Fibroblast of lung (primary cell): ENCODE data around the gene VEGFC. TPM values are rescaled to one million over a fixed set of nuclear protein-coding genes. Genes with fewer than 3 reads are reported as not detected.
A peak's percentile ranks its signal among the peaks of the same experiment; 100 is the strongest.

ENCODE experiments used
- DNase-seq, 2 donors: peaks; one replicate each; pipeline versions ENCODE4 v3.0.0 to v3.0.0-alpha.2; 2010; ENCODE audit warnings: low read depth in 2 of 2
- H2AFZ ChIP-seq: 2 replicates; pipeline ENCODE4 v1.5.1; 2012; ENCODE audit warnings: low read length, control low read depth, inconsistent platforms
- H3K27ac ChIP-seq: 2 replicates; pipeline ENCODE4 v1.5.1; 2011; ENCODE audit warnings: low read length, control low read depth; ENCODE audit not compliant: insufficient read depth
- H3K27me3 ChIP-seq: 2 replicates; pipeline ENCODE4 v1.5.1; 2011; ENCODE audit warnings: mild to moderate bottlenecking, low read length; ENCODE audit not compliant: control insufficient read depth, insufficient read depth
- H3K36me3 ChIP-seq: 2 replicates; pipeline ENCODE4 v1.5.1; 2011; ENCODE audit warnings: low read length; ENCODE audit not compliant: control insufficient read depth, insufficient read depth
- H3K4me1 ChIP-seq: 2 replicates; pipeline ENCODE4 v1.5.1; 2011; ENCODE audit warnings: low read length; ENCODE audit not compliant: control insufficient read depth, insufficient read depth; ENCODE audit errors: extremely low read depth
- H3K4me2 ChIP-seq: 2 replicates; pipeline ENCODE4 v1.5.1; 2011; ENCODE audit warnings: low read length, control low read depth; ENCODE audit not compliant: insufficient read depth; ENCODE audit errors: extremely low read depth
- H3K4me3 ChIP-seq, 4 experiments: fragments of 200-600 bp in 1 of 4; sonication (generic) in 1 of 4; replicated peaks in 1 of 4; 2 replicates each; pipeline ENCODE4 v1.5.1; 2011 to 2016; ENCODE audit warnings: low read length in 4 of 4, low read depth in 3 of 4, mild to moderate bottlenecking in 3 of 4, control low read depth in 2 of 4, inconsistent platforms in 1 of 4, mixed read lengths in 1 of 4; ENCODE audit not compliant: insufficient read depth in 1 of 4; ENCODE audit errors: control extremely low read depth in 1 of 4
- H3K79me2 ChIP-seq: 2 replicates; pipeline ENCODE4 v1.5.1; 2012; ENCODE audit warnings: mild to moderate bottlenecking, low read length, inconsistent platforms; ENCODE audit not compliant: control insufficient read depth, insufficient read depth
- H3K9ac ChIP-seq: 2 replicates; pipeline ENCODE4 v1.5.1; 2011; ENCODE audit warnings: mild to moderate bottlenecking, low read length, control low read depth; ENCODE audit not compliant: insufficient read depth
- H3K9me3 ChIP-seq: 2 replicates; pipeline ENCODE4 v1.5.1; 2012; ENCODE audit warnings: low read depth, low read length; ENCODE audit not compliant: control insufficient read depth, insufficient read depth
- H4K20me1 ChIP-seq: 2 replicates; pipeline ENCODE4 v1.5.1; 2011; ENCODE audit warnings: low read length; ENCODE audit not compliant: control insufficient read depth, insufficient read depth; ENCODE audit errors: extremely low read depth
- CTCF ChIP-seq, 2 donors: IDR thresholded peaks in 1 of 2; conservative IDR thresholded peaks in 1 of 2; 1 replicate in 1 of 2; 2 replicates in 1 of 2; pipeline ENCODE4 v1.5.1; 2011 to 2012; ENCODE audit warnings: low read length in 2 of 2, control low read depth in 1 of 2, inconsistent platforms in 1 of 2, low read depth in 1 of 2, mild to moderate bottlenecking in 1 of 2
- EZH2 ChIP-seq: IDR thresholded peaks from 2 replicates; pipeline ENCODE4 v1.5.1; 2012; ENCODE audit warnings: low read length, control low read depth, mild to moderate bottlenecking; ENCODE audit errors: missing control alignments
- polyA plus RNA-seq, 2 donors: library from polyadenylated mRNA; depleted of rRNA in 1 of 2; stranded (reverse) in 1 of 2; unstranded in 1 of 2; fragments of >200 nt; gene quantifications; 2 replicates each; pipeline ENCODE4 v1.2.1, GENCODE V29; 2011 to 2012; ENCODE audit warnings: missing spikeins in 1 of 2
- total RNA-seq: library from RNA; depleted of rRNA; stranded (reverse); fragments of >200 nt; gene quantifications from 2 replicates; pipeline ENCODE4 v1.2.1, GENCODE V29; 2014

VEGFC gene
- total and polyA plus RNA-seq, 2 donors (not counting 1 experiment from before 2014, with no cell fraction given): 67.2 to 74.2 TPM

- H4K20me1 ChIP-seq: no peaks in the 10 kb centered on the region
- peaks cover 91% of the 10 kb centered on the region for H3K79me2 ChIP-seq
- H3K4me2 ChIP-seq: peak overlapping the region; percentile 60
- H3K36me3 ChIP-seq: no peaks in the 10 kb centered on the region
- no peaks in the 10 kb centered on the region for H3K9me3 ChIP-seq
- H3K9ac ChIP-seq: no peak overlapping the region
- peaks cover 13% of the 10 kb centered on the region for H3K4me1 ChIP-seq
- no peak overlapping the region for H2AFZ ChIP-seq
- no peaks in the 10 kb centered on the region for H3K27me3 ChIP-seq
- H3K4me3 ChIP-seq: peak overlapping the region in 1 of 4 experiments; percentile 24
- DNase-seq: peak; percentile 82 to 89
- H3K27ac ChIP-seq: peak overlapping the region; percentile 41
- no peak for TF ChIP-seq EZH2
- TF ChIP-seq CTCF (conservative IDR thresholded peaks at IDR 0.05 in 1 of 2, IDR thresholded peaks at IDR 0.05 in 1 of 2; ENCODE audit: low read depth in 1 of 2, low read length in 2 of 2): no peak
These were observed 14.7 kb downstream of the VEGFC start for GRCh38 chr4:176778063-176778462.

- peak in 1 of 2 donors; percentile 34 for DNase-seq
- no peak overlapping the region for H3K4me3 ChIP-seq
- H2AFZ ChIP-seq: no peak overlapping the region
- H3K9ac ChIP-seq: no peak overlapping the region
- H3K4me2 ChIP-seq: no peak overlapping the region
- no peaks in the 10 kb centered on the region for H3K36me3 ChIP-seq
- peaks cover 6% of the 10 kb centered on the region for H3K4me1 ChIP-seq
- peaks cover 93% of the 10 kb centered on the region for H3K79me2 ChIP-seq
- no peak overlapping the region for H3K27ac ChIP-seq
- no peak for TF ChIP-seq EZH2
- TF ChIP-seq CTCF (conservative IDR thresholded peaks at IDR 0.05 in 1 of 2, IDR thresholded peaks at IDR 0.05 in 1 of 2; ENCODE audit: low read depth in 1 of 2, low read length in 2 of 2): no peak
- H3K27me3 ChIP-seq: no peaks in the 10 kb centered on the region
- no peaks in the 10 kb centered on the region for H4K20me1 ChIP-seq
- no peaks in the 10 kb centered on the region for H3K9me3 ChIP-seq
These were observed 17.4 kb downstream of the VEGFC start for GRCh38 chr4:176775338-176775737.

GRCh38 chr4:176774852-176775251 is 17.9 kb downstream of the VEGFC start:
- Histone ChIP-seq H3K9me3 (no peaks in the 10 kb centered on the region), H3K4me1 (peaks cover 6% of the 10 kb centered on the region), H2AFZ (no peak overlapping the region), H3K36me3 (no peaks in the 10 kb centered on the region), H3K27ac (no peak overlapping the region), H3K27me3 (no peaks in the 10 kb centered on the region), H3K9ac (no peak overlapping the region), H3K4me2 (no peak overlapping the region), H4K20me1 (no peaks in the 10 kb centered on the region), H3K4me3 (no peak overlapping the region), H3K79me2 (peaks cover 93% of the 10 kb centered on the region)
- DNase-seq: peak in 1 of 2 donors; percentile 53
- TF ChIP-seq EZH2: no peak
- TF ChIP-seq CTCF (conservative IDR thresholded peaks at IDR 0.05 in 1 of 2, IDR thresholded peaks at IDR 0.05 in 1 of 2; ENCODE audit: low read depth in 1 of 2, low read length in 2 of 2): no peak
